ENCODE data around the gene ZSWIM9.

DNA sequence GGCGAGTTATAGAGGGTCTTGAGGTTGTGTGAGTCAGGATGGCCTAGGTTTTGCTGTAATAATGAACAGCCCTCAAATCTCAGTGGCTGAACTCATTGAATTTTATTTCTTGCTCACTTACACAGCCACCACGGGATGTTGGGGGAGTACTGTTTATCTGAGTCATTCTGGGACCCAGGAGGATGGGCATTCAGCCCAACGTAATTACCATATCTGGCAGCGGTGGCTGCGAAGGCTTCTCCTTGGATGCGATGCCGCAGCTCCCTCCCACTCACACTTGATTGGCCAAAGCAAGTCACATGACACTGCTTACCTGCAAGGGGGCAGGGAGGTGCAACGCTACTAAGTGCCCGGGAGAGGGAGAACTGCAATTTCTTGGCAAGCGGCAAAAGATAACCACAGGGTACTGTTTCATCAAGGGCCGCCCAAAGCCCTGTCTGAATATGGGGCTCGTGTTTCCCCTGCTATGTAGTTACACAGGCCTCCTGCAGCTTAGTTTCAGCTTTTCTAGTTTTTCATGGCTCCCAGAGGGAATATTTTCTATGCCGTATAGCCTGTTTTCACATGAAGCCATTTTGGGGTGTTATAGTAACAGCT lies 19.9 kb downstream of the ZSWIM9 start:
- TF ChIP-seq, protein P1, sequence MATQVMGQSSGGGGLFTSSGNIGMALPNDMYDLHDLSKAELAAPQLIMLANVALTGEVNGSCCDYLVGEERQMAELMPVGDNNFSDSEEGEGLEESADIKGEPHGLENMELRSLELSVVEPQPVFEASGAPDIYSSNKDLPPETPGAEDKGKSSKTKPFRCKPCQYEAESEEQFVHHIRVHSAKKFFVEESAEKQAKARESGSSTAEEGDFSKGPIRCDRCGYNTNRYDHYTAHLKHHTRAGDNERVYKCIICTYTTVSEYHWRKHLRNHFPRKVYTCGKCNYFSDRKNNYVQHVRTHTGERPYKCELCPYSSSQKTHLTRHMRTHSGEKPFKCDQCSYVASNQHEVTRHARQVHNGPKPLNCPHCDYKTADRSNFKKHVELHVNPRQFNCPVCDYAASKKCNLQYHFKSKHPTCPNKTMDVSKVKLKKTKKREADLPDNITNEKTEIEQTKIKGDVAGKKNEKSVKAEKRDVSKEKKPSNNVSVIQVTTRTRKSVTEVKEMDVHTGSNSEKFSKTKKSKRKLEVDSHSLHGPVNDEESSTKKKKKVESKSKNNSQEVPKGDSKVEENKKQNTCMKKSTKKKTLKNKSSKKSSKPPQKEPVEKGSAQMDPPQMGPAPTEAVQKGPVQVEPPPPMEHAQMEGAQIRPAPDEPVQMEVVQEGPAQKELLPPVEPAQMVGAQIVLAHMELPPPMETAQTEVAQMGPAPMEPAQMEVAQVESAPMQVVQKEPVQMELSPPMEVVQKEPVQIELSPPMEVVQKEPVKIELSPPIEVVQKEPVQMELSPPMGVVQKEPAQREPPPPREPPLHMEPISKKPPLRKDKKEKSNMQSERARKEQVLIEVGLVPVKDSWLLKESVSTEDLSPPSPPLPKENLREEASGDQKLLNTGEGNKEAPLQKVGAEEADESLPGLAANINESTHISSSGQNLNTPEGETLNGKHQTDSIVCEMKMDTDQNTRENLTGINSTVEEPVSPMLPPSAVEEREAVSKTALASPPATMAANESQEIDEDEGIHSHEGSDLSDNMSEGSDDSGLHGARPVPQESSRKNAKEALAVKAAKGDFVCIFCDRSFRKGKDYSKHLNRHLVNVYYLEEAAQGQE (IDR thresholded peaks at IDR 0.05; ENCODE audit: borderline replicate concordance) = no peak
- TF ChIP-seq, protein P2, sequence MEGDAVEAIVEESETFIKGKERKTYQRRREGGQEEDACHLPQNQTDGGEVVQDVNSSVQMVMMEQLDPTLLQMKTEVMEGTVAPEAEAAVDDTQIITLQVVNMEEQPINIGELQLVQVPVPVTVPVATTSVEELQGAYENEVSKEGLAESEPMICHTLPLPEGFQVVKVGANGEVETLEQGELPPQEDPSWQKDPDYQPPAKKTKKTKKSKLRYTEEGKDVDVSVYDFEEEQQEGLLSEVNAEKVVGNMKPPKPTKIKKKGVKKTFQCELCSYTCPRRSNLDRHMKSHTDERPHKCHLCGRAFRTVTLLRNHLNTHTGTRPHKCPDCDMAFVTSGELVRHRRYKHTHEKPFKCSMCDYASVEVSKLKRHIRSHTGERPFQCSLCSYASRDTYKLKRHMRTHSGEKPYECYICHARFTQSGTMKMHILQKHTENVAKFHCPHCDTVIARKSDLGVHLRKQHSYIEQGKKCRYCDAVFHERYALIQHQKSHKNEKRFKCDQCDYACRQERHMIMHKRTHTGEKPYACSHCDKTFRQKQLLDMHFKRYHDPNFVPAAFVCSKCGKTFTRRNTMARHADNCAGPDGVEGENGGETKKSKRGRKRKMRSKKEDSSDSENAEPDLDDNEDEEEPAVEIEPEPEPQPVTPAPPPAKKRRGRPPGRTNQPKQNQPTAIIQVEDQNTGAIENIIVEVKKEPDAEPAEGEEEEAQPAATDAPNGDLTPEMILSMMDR (IDR thresholded peaks at IDR 0.05; ENCODE audit: poor library complexity, severe bottlenecking) = no peak
- no peak for TF ChIP-seq POLR2AphosphoS5 (IDR thresholded peaks at IDR 0.05)
- TF ChIP-seq EZH2 (IDR thresholded peaks at IDR 0.05; ENCODE audit: borderline replicate concordance, insufficient read depth, low read length, poor library complexity, severe bottlenecking) = no peak
- no peak for TF ChIP-seq RAD21 (conservative IDR thresholded peaks at IDR 0.05)
- TF ChIP-seq TAF1 (IDR thresholded peaks at IDR 0.05; ENCODE audit: low read depth) = no peak
- no peak for TF ChIP-seq SMC3 (conservative IDR thresholded peaks at IDR 0.05; ENCODE audit: poor library complexity)
- TF ChIP-seq EP300 (conservative IDR thresholded peaks at IDR 0.05; ENCODE audit: poor library complexity, severe bottlenecking) = no peak
- no peak for TF ChIP-seq MXI1 (conservative IDR thresholded peaks at IDR 0.05; ENCODE audit: poor library complexity, severe bottlenecking)
